Stimulated activated naive CD8-positive, alpha-beta T cell treated with anti-CD3 and anti-CD28 coated beads, Interleukin-15, Interleukin-2, amounts not matched to agents 100 U/mL and 50 U/mL, for 24 hours (primary cell): Measurements from ENCODE around the gene PREB.

Source experiments
- ATAC-seq: fragments of 150-1000 bp; cut with Tn5 transposase; one replicate; pipeline ENCODE4 v1.10.0; 2021
- DNase-seq: peaks from one replicate; pipeline ENCODE4 v3.0.0; 2021

The PREB gene

DNA sequence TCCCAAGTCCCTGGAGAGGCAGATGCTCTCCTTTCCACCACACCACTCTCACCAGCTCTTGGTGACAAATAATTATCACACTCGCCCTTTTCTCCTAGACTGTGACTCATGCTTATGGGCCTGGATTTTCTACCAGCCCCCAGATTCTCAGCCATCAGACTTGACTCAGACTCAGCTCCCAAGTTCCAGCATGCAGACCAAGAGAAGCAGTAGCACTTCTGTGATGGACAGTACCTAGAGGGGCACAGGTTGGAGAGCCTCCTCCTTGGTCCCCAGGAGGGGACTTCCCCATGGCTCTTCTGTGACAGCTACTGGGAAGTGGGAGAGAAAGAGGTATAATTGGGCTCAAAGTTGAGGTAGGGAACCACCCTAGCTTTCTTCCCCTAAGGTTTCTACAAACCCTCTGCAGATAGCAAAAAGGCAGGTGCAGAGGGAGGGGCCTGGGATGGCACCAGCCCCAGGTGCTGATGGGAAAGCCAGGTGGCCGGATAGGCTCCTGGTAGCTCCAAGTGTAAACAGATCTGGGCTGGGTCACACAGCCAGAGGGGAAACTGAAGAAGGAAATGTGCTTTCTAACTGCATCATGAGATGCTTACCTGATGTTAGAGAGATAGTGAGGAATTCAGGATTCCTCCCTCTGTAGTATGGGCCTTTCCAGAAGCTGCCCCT is 18.5 kb upstream of the PREB start:
- ATAC-seq (peak; percentile 67), DNase-seq (no peak)

DNA sequence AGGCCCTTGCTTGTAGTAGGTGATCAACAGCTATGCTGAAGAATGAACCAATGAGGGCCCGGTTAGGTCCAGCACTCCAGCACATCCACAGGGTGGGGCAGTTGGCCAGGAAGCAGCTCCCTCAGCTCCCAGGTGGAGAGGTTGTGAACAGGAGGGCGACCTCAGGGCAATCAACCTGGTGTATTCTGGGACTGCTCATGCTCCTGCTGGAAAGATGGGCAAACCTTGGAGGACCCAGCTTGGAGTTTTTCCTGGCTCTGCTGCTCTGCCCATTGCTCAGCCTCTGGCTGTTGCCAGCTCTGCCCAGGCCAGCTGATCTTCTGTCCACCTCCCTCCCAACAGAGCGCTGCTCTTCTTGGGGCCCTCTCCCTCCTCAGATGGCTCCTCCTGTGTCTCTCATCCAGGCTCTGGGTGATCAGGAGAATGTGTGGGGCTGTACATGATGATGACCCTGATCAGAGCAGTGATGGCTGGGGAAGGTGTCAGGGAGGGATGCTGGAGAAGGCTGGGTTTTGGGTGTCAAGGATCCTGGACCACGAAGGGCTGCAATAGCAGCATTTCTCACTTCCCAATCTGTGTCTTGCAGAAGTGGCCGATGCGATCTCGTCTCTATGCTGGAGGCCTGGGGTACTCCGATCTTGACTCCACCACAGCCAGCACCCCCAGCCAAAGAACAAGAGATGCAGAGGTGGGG is 17.8 kb upstream of the PREB start:
- ATAC-seq, result no peak
- DNase-seq, result no peak

DNA sequence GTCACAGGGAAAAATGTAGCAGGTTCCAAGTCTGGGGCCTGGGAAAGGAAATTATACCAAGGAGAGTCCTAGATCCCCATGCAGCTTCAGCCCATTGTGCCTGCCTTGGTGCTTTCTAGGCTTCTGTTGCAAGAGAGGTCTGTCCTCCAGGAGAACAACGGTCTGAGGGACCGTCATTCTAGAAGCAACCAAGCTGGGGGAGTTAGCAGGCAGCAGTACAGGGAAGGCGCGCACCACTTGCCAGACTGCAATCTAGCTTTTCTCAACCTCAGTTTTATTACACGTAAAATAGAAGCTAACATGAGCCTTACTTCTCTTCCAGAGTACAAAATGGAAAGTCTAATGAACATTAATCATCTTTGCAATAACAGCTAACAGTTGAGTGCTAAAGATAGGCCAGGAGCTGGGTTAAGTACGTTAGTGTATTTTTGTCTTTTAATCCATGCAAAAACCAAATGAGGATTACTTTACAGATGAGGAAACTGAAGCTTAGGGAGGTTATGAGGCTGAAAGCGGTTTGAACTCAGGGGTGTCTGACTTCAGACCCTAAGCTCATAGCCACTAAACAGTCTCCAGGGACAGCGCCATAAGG is 16.3 kb upstream of the PREB start:
- DNase-seq (no peak), ATAC-seq (no peak)

DNA sequence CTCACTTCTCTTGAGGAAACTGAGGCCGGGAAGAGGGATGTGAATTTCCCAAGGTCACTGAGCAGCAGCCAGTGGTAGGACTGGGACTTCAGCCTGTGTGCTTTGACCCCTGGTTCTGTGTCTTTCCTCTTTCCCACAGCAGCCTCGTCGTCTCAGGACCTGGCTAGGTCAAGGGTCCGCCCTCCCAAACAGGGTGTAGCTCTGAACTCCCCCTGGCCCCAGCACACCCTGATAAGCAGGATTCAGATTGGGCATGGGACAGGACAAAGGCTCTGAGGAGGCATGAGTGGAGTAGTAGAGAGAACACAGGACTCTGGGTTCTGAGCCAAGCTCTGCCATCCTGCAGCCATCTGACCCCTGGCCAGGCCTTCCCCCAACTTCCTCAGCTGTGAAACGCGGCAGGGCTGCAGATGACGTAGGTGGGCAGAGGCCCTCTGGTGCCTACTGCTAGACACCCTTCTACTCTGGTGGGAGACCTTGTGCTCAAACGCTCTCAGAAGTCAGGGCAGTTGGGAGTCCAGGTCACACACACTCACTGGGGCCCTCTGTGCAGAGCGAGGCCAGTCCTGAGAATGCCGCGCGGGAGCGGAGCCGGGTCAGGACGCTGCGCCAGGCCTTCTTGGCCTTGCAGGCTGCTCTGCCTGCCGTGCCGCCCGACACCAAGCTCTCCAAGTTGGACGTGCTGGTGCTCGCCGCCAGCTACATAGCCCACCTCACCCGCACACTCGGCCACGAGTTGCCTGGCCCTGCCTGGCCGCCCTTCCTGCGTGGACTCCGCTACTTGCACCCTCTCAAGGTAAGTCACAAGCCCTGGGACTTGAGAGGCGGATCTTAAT is 15.4 kb upstream of the PREB start:
- DNase-seq, result no peak
- no peak for ATAC-seq

DNA sequence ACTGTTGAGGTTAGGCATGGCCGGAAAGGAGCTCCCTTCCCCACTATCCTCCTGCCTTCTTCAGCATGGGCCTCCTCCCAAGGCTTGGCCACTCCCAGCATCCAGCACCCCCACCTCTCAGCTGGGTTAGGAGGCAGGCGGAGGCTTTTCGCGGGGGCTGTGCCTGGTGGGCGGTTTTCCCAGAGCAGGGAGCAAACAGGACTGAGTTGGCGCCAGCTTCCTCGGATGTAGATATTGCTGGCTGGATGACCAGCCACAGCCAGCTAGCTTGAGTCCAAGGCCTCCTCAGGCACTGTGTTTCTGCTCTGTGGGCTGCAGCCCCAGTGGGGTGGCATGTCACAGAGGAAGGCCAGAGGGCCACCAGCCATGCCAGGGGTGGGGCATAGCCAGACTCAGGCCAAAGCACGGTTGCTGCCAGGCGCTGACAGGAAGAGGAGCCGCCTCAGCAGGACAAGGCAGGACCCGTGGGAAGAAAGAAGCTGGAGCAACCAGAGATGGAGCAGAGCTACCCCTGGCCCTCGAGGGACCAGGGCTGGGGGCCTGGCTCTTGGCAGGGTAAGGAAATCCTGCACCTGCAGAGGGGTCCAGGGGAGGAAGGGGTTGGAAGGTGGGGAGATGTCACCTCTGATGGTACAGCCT is 14.5 kb upstream of the PREB start, which contains the start of gene TCF23:
Gene TCF23, plus strand, starts transcription at position 204 of the 639 bp plus-strand sequence. Its CDS starts 130 bp downstream, at position 334.
- ATAC-seq (no peak), DNase-seq (no peak)

DNA sequence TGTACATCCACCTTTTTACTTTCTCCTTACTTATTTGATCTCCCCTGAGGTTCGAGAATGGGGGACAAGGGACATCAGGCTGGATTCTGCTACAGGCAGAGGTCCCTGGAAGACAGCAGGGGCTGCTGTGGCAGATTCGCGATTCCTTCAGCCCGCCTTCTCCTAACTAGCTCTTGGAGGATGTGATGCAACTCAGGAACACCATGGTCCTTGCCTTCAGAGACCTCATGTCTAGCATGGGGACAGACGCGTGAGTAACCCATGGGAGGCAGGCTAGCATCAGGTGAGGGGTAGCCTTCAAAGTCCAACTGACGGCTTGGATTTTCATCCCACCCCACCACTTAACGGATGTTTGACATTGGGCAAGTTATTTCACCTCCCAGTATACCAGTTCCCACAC is 13.5 kb upstream of the PREB start:
- no peak for DNase-seq
- no peak for ATAC-seq

DNA sequence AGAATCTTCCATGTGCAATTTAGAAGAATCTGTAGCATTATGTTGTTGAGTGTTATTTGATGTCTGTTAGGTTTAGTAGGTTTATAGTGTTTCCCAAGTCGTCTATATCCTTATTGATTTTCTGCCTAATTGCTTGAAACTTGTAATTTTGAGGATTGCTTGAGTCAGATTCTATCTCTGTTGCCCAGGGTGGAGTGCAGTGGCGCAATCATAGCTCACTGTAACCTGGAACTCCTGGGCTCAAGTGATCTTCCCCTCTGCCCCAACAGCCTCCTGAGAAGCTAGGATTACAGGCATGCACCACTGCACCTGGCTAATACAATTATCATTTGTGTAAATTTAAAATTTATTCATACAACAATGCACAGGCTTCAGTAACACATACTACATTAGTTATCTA is 11.2 kb upstream of the PREB start:
- no peak for ATAC-seq

DNA sequence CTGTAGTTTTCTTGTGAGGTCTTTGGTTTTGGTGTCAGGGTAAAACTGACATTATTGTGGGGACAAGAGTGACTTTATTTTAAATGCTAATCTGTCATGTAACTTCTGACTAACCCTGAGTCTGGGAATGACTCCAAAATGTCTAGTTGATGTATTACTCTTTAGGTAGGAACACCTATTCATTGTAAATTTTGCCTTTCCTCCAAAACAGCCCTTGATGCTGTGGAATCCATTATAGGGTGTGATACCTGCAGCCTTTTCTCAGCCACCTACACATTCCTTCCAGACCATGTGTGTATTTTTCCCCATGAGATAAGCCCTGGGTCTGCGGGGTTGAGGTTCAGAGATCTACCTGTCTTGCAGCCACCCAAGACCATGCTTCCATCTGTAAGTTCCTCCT is 8.8 kb upstream of the PREB start:
- no peak for ATAC-seq
- no peak for DNase-seq

More for the DNA sequence above, 11.2 kb upstream of the PREB start:
- DNase-seq, result no peak

DNA sequence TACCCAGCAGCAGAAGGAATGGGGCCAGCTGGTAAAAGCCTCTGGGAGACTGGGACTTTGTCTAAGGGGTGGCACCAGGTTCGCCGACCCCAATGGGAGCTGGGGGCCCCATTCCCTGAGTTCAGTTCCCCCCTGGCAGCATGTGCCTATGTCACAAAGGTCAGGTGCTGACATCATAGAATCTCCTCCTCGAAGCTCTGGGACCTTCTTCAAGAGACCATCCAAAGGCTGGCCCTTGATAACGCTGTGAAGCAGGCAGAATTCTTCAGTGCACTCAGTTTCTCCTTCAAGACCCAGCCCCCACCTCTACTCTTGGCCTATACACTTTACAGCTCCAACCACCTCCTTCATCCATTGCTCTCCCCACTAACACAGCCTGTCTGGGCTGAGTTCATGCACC is 4.9 kb upstream of the PREB start, which contains the start of gene PRR30:
Gene PRR30, minus strand, starts transcription at position 101 of the 400 bp plus-strand sequence. CDS start 1,081 bp downstream, outside the sequence.
- no peak for ATAC-seq
- DNase-seq, result no peak

DNA sequence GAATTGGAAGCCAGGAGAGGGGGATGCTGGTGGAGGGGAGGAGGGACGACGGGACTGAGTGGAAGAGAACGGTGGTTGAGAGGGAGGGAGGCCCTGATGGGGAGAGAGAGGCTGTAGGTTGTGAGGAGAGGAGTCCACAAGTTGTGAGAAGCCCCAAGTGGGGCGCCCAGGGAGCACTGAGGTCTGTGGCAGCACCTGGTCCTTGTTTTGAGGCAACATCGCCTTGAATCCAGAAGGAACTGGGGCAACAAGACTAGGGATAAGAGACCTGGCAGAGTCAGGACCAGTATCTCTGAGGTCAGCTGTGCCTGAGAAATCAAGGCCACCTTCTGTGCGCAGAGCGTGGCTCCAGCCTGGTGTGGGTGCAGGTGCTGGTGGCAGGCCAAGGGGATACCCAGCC is 3.7 kb upstream of the PREB start:
- DNase-seq, result no peak
- no peak for ATAC-seq

DNA sequence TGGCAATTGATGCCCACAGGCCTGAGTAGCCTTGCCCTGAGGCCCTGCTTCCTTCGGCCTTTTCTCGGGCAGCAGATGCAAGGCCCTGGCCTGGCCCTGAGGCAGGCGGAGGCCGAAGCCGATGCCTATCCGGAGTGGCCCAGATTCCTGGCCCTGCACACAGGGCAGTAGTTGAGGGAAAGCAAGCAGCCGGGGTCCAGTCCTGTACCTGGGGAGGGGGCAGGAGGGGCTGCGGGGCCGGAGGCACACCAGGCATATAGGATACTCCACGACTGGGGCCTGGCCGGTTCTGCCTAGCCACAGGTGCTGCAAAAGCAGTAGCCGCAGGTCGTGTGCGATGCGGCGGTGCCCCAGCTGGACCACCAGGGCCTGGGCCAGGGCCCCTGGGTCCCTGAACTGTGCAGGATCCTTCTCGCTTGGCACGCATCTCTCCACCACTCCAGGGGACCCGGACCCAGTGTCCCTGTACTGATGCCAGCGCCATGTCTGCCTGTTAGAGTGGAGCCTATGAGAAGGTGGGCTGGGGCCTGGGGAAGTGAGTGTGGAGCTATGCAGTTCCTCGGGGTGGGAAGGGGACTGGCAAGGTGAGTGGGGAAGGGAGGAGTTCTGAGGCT is 3.0 kb upstream of the PREB start:
- ATAC-seq (no peak), DNase-seq (no peak)

DNA sequence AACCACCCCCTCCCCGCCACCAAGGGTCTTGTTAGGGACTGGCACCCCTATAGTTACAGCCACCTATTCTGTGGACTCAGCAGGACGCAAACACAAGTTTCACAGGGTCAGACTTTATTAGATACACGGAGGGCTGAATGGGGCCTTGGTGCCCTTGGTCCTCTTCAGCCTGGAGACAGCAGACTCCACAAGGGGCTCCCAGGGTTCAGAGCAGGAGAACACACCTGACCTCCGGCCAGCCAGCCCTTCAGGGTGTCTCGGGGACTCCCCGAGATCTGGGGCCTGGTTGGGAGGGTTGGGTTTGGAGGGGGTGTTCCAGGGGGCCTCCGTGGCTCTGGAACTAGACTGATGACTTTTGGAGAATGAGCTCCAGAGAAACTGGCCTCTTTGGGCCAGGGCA is 2.3 kb upstream of the PREB start:
- no peak for ATAC-seq
- DNase-seq, result no peak

DNA sequence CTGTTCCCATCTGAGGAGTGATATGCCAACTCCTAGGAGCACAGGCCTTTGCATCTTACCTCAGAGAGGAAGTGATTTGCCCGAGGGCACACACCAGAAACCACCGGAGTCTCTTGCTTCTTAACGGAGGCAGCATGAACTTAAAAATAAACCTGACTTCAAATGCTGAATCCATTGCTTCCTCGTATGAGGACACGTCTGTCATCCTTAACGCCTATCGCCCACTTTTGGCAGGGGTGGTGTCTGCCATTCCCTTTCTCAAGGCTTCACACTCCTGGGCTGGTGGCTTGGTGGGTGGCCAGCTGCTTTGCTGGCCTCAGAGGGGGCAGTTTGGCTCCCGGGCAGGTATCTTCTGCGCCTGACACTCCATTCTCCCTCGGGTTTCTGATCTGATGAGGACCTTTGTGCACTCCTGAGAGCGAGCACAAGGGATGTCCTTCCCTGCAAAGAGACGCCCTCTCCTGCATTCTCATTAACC is 1.1 kb upstream of the PREB start:
- ATAC-seq (no peak), DNase-seq (no peak)

DNA sequence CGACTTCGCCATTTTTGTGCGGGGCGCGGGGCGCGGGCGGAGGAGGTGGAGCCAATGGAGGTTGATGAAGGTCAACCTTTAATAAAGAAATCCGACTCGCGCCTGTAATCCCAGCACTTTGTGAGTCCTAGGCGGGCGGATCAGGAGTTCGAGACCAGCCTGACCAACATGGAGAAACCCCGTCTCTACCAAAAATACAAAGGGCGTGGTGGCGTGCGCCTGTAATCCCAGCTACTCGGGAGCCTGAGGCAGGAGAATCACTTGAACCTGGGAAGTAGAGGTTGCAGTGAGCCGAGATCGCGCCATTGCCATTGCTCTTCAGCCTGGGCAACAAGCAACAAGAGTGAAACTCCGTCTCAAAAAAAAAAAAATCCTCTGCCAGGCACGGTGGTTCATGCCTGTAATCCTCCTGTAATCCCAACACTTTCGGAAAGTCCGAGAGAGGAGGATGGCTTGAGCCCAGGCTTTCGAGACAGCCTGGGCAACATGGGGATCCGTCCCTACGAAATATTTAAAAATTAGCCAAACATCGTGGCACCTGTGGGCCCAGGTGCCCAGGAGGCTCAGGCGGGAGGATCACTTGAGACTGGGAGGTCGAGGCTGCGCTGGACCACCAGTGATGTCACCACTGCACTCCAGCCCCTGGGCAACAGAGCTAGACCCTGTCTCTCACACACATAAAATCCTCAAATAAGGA is 493 bp upstream of the PREB start:
- DNase-seq (no peak), ATAC-seq (no peak)

DNA sequence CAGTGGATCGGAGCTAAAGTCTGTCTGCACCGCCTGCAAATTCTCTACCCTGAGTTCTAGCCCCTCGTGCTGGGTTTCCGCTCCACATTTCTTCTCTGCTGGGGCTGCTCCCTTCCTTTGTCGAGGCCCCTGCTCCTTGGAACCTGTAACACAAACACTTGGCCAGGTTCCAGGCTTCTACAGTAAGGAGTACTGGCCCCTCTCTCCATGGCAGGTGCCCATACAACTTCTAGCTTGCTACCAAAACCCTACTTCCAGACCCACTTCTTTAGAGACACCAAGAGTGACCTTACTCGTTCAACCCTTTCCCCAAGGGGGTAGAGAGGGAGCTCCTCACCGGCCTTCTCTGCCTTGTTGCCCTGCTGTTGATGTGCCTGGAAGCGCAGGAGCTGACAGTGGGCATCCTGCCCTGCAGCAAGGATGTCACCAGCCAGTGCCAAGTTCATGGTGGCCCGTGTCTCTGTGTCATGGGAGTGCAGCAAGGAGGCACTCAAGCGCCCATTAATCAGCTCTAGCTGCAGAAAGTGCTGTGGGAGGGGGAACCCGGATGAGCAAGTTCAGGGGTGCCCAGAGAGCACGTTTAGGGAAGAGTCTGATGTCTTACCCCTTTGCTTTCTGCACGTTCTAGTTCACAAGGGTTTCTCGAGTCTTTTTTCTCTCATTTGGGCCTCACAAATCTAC is 1.1 kb downstream of the PREB start:
- ATAC-seq, result no peak

DNA sequence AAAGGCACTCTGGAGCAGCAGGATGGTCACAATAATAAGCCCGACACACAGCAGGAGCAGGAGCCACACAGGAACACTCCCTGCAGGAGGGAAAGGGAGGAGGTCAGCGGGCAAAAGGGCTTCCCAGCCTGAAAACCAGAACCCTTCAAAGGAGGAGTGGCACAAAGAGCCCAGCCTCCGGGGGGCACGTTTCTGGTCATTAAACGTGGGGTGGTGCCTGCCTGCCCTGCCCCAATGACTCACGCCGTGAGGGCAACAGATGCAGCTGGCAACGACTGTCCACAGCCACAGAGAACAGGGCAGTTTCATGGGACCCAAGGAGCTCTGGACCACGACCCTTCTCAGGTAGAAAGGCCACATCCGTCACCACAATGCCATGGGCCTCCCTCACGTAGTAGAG is 3.0 kb downstream of the PREB start:
- ATAC-seq (no peak), DNase-seq (no peak)

More for the DNA sequence above, 1.1 kb downstream of the PREB start:
- DNase-seq, result peak; percentile 36

DNA sequence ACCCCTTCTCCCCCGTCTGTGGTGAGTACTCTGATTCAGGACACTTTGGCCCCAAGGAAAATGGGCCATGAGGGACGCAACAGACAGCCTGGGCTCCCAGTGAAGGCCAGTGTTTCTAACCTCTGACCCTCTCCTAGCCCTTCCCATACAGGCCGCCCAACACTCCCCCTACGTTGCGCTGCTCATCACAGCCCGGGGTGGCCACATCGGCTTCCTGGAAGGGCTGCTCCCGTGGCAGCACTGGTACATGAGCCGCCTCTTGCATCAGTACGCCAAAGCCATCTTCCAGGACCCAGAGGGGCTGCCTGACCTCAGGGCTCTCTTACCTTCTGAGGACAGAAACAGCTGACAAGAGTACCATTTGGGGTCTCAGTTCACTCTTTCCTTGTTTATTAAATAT is 4.0 kb downstream of the PREB start:
- ATAC-seq (no peak), DNase-seq (no peak)

DNA sequence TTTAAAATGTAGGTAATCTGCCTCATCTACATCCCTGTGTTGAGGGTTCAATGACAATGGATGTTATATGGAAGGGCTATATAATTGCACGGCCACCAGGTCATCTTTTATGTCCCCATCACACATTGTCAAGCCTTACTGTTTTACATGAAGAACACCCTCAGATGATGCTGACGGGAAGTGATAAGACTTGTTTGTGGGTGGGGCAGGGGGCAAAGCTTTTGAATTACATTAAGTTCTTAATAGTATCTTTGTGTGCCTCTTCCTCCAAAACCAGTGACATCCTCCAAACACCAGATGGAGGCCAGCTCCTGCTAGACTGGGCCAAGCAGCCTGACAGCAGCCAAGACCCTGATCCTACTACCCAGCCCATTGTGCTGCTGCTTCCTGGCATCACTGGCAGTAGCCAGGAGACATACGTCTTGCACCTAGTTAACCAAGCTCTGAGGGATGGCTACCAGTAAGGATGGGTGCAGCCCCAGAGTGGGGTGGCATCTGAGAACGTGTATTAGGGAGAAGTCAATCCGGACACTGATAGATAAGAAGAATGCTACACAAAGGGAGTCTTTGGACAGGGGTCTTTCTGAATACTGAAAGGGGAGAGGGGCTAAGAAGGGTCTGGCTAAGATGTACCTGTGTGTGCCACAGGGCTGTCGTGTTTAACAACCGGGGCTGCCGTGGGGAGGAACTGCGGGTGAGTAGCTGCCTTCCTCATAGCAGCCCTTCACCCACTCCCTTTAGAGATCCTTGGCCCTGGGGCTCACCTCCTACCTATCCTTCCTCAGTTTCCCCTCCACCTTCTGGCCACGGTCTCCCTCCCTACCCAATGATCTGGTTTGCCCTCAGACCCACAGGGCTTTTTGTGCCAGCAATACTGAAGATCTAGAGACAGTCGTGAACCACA is 5.5 kb downstream of the PREB start:
- ATAC-seq (no peak), DNase-seq (no peak)
